ENCODE measurements around the gene SNTG2.
"Not testable (repeated sequence)": the region's sequence is repeated elsewhere in the genome, so short reads cannot be mapped to it uniquely, and the experiment has no call there.

SNTG2 gene

GRCh38 chr2:907706-908105 lies 42.9 kb upstream of the SNTG2 start:
- TF ChIP-seq CTCF (IDR thresholded peaks at IDR 0.05; ENCODE audit: control insufficient read depth, insufficient read depth, low read depth, low read length, missing control alignments) = no peak
- H3K4me3 ChIP-seq (ENCODE audit: control insufficient read depth, low read depth, low read length) = no peak overlapping the region
- DNase-seq (ENCODE audit: low read depth) = no peak

- TF ChIP-seq CTCF (IDR thresholded peaks at IDR 0.05; ENCODE audit: control insufficient read depth, insufficient read depth, low read depth, low read length, missing control alignments) = no peak
- no peak for DNase-seq (ENCODE audit: low read depth)
- H3K4me3 ChIP-seq (ENCODE audit: control insufficient read depth, low read depth, low read length) = no peak overlapping the region
Measured at GRCh38 chr2:908568-908967, 42.1 kb upstream of the SNTG2 start.

- DNase-seq (ENCODE audit: low read depth); H3K4me3 ChIP-seq (ENCODE audit: control insufficient read depth, low read depth, low read length): not testable (repeated sequence)
Measured at GRCh38 chr2:909764-910379, 40.8 kb upstream of the SNTG2 start.

DNA sequence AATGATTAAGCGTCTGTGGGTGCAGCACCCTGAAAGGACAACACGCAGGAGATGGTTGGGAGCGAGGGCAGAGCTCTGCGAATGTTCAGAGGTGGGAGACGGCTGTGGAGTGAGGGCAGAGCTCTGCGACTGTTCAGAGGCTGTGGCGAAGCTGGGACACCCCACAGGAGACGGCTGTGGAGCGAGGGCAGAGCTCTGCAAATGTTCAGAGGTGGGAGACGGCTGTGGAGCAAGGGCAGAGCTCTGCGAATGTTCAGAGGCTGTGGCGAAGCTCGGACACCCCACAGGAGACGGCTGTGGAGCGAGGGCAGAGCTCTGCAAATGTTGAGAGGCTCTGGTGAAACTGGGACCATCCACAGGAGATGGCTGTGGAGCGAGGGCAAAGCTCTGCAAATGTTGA lies 40.0 kb upstream of the SNTG2 start:
- no peak overlapping the region for H3K4me3 ChIP-seq (ENCODE audit: control insufficient read depth, low read depth, low read length)
- TF ChIP-seq CTCF (IDR thresholded peaks at IDR 0.05; ENCODE audit: control insufficient read depth, insufficient read depth, low read depth, low read length, missing control alignments) = no peak
- no peak for DNase-seq (ENCODE audit: low read depth)

DNA sequence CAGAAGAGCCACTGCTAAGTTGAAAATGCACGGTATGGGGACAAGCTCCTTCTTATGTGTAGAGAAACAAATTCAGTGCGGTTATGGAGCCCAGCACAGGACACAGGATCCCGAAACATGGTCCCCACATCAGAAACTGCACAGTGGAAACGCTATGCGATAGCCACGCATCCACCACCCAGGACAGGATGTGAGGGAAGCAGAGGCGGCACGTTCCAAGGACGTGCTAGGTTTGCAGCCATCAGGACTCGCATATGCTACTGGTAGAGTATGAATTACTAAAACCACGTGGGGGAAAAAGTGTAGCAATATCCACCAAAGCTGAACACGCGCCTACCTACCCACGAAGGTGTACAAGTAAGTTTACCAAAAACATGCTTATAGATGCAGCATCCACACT lies 34.7 kb upstream of the SNTG2 start:
- TF ChIP-seq CTCF (IDR thresholded peaks at IDR 0.05; ENCODE audit: control insufficient read depth, insufficient read depth, low read depth, low read length, missing control alignments) = no peak
- DNase-seq (ENCODE audit: low read depth) = no peak
- H3K4me3 ChIP-seq (ENCODE audit: control insufficient read depth, low read depth, low read length) = no peak overlapping the region

DNA sequence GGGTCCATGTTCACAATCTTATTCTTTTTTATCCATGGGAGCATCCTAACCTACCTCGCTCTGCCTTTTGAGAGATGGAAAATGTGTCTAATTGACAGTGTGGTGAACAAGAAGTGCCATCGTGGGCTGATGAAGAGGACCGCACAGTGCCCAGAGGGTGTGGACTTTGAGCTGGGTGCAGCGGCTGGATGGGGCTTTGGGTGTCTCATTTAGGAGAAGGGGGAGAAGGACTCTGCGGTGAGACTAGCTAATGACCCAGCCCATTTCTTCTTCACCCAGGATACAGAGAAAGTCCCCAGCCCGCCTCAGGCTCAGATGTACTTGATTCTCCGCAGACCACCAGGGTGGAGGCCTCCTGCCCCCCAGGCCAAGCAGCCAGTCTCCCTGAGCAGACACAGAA lies 33.7 kb upstream of the SNTG2 start:
- no peak for DNase-seq (ENCODE audit: low read depth)
- TF ChIP-seq CTCF (IDR thresholded peaks at IDR 0.05; ENCODE audit: control insufficient read depth, insufficient read depth, low read depth, low read length, missing control alignments) = no peak

GRCh38 chr2:919672-920071 lies 31.0 kb upstream of the SNTG2 start:
- DNase-seq (ENCODE audit: low read depth) = no peak
- no peak for TF ChIP-seq CTCF (IDR thresholded peaks at IDR 0.05; ENCODE audit: control insufficient read depth, insufficient read depth, low read depth, low read length, missing control alignments)
- H3K4me3 ChIP-seq (ENCODE audit: control insufficient read depth, low read depth, low read length) = no peak overlapping the region

More for the DNA sequence above, 33.7 kb upstream of the SNTG2 start:
- no peak overlapping the region for H3K4me3 ChIP-seq (ENCODE audit: control insufficient read depth, low read depth, low read length)

All from AG09309 (cell line).